ENCODE measurements around the gene NUFIP2.
"Not testable (repeated sequence)": the region's sequence is repeated elsewhere in the genome, so short reads cannot be mapped to it uniquely, and the experiment has no call there.

NUFIP2 gene

DNA sequence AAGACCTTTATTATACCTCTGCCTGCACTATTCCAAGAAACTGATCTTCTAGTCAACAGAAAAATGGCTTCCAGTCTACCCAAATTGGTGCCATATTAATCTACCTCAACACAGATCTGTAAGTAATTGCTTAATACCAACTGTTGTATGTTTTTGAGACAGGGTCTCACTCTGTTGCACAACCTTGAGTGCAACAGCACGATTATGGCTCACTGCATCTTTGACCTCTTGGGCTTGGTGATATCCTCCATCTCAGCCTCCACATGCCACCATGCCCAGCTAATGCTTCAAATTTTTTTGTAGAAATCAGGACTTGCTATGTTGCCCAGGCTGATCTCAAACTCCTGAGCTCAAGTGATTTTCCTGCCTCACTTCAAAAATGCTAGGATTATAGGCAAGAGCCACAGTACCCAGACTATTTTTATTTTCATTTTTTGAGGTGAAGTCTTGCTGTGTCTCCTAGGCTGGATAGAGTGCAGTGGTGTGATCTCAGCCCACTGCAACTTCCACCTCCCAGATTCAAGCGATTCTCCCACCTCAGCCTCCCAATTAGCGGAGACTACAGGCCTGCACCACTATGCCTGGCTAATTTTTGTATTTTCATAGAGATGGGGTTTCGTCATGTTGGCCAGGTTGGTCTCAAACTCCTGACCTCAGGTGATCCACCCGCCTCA lies 14.4 kb downstream of the NUFIP2 start:
- no peak for DNase-seq

DNA sequence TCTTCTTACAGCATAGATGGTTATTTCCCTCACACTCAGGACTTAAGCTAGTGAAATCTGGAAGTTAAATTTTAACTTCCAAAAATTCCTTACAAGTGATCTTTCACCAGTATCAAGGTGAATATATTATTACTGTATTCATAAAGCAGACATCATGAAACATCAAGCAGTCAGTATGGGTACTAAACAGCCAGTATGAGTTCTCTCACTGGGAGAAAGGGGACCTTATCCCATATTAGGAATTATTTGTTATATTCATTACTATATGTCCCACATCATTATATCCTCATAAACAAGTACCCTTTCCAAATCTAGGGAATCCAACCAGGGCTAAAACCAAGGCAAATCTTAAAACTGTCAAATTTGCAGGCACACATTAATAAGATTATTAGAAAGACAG lies 15.3 kb downstream of the NUFIP2 start:
- no peak for DNase-seq

GRCh38 chr17:29273924-29274323 lies 20.0 kb downstream of the NUFIP2 start:
- DNase-seq = no peak

- DNase-seq = not testable (repeated sequence)
Observed at GRCh38 chr17:29271980-29272379, 22.0 kb downstream of the NUFIP2 start.

DNA sequence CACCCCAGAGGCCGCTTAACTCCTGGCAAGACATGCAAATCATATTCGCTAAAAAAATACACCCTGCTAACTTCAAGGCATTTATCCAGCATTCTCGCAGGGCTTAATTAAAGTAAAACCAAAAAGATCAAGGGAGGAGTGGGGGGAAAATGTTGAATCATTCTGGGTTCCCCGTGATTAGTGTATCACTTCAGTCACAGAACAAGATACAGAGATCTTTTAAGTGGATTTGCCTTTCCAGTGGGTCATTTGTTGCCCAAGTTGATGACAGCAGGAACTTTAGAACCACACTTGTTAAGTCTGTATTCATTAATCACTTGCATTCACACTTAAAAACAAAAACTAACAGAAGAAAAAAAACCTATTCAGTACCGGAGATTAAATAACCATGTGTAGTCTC lies 30.0 kb downstream of the NUFIP2 start:
- no peak for DNase-seq

DNA sequence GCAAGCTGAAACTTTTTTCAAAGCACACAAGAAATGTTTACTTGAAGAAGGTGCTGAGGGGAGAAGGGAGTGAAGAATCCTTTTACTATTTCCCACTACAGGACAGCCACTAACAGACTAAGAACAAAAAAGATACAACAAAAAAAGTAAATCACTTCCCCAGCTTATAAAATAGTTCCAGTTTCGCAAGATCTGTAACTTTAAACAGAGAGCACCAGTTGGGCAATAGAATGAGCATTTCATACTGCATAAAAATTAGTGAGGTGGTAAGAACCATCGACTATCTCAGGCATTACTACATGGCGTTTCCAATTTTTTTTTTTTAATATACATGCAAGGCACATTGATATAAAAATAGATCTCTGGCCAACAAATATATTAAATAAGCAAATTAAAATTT lies 36.2 kb downstream of the NUFIP2 start:
- DNase-seq = no peak

- peak; percentile 25 for DNase-seq
Observed at GRCh38 chr17:29256735-29257466, 37.0 kb downstream of the NUFIP2 start.

DNA sequence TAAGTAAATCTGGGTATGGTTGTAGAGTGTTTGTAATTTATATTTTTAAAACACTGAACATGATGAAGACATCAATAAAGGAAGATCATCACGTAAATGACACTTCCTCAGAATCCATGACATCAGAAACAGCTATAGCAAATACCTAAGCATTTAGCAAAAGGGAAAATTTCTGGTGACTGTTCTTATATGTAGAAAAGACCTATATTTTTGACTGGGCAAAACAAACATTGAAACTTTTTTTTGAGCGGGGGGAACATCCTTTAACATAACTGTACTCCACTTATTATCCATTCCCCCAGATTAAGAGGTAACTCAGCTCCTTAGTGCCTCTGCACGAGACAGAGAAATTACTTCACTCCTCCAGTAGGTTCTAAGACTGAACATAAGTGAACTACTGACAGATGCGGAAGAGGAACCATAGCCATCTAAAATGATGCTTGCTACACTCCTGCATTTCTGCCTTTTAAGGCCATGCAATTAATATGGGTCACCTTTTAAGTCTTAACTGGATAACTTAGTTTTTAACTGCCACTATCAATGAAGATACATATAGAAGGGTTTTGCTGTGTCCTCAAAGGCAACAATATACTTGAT lies 37.9 kb downstream of the NUFIP2 start:
- no peak for DNase-seq

DNA sequence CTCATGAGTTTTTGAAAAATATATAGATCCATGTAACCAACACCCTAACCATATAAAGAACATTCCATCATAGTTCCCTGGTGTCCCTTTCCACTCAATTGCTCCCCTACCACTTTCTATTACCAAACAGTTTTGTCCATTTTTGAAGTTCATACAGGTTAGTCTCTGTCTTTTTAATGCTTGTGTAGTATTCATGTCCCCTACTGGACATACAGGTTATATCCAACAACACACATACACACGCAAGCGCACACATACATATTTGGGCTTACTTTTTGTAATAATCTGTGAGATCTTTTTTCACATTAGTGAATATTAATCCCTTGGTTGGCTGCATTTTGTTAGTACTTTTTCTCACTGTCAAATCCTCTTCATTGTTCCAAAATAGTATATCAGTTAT lies 40.9 kb downstream of the NUFIP2 start:
- DNase-seq = no peak

DNA sequence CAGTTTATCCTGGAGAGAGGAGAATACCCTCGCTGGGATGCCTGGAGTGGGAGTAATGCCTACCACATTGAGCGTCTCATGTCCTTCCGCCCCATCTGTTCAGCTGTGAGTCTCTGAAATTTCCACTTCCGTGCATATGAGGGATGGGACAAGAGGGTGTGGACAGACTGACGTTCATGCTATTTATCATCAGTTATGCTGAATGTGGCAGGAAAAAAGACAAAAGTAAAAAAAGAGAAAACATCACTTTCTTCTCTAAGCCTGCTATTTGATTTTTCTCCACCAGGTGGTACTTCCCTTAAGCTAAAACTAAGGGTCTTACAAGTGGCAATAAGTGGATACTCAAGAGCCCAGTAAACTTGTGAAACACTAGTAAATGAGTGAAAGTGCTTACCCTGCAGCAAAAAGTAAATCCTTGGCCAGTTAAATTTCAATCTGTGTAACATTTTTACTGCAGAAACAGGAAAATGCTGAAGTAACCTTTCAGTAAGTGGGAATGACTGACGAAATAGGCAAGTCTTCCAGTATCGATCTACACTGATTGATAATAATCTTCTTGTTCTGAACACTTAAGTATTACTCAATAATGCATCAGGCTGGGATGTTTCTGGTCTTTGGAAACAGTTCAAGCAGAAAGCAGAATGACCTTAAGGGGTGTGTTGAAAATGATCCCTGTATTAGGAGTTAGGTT lies 41.7 kb downstream of the NUFIP2 start:
- peak; percentile 16 for DNase-seq

DNA sequence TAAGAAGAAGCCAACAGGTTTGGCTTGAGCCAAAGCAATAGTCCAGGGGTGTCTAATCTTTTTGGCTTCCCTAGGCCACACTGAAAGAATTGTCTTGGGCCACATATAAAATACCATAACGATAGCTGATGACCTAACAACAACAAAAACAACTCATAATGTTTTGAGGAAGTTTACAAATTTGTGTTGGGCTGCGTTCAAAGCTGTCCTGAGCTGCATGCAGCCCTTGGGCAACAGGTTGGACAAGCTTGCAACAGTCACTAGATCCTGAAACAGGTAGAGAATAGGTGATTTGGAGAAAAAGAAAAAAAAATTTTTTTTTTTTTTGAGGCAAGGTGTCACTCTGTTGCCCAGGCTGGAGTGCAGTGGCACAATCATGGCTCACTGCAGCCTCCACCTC lies 42.8 kb downstream of the NUFIP2 start:
- DNase-seq = no peak

DNA sequence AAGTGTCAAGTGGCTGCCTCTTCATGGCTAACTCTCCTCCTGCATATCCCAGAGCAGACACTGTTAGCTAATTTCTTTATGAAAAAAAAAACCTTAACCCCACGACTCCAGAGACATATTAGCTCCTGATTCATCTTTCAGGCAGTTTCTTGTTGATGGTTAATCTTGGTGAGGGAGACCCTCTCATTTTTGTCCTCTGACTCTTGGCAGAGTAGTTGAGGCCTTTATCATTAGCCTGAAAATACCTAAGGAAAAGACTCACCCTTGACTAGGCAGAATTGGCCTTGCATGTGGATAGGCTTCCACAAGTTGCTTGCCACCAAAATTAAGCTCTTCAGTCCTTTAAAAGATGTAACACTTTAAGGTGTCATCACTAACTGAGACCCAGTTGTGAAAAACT lies 43.3 kb downstream of the NUFIP2 start:
- DNase-seq = no peak

DNA sequence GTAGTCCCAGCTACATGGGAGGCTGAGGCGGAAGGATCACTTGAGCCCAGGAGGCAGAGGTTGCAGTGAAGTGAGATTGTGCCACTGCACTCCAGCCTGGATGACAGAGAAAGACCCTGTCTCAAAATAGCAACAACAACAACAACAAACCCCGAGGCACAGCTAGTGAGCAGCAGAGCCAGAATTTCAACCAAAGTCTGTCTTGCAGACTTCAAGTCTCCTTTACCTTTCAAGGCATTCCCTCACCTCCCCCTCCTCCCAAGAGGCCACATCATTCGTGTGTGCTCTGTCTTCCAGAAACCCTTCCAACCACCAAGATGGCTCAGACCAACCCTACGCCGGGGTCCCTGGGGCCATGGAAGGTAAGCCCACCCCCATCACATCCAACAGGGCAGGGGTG lies 45.1 kb downstream of the NUFIP2 start:
- DNase-seq = no peak

- no peak for DNase-seq
Observed at GRCh38 chr17:29247219-29247618, 46.7 kb downstream of the NUFIP2 start.

- DNase-seq = no peak
Observed at GRCh38 chr17:29246628-29247027, 47.3 kb downstream of the NUFIP2 start, which contains the start of gene CRYBA1. Gene CRYBA1 (plus strand): TSS chr17:29246859. CDS start chr17:29246864, 5 bp downstream.

GRCh38 chr17:29245401-29245800 lies 48.5 kb downstream of the NUFIP2 start:
- DNase-seq = no peak

DNA sequence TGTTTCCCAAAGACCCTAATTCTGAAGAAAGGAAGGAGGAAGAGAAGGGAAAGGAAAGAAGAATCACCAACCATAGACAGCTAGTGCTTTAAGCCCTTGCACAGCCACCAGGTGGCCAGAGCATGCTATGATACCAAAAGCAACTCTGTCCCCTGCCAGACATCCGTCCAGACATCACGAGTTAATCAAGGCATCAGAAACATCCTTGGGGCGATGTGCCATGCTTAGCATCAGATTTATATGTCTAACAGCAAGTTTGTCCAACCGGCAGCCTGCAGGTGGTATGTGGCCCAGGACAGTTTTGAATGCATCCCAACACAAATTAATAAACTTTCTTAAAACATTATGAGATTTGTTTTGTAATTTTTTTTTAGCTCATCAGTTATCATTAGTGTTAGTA lies 50.2 kb downstream of the NUFIP2 start:
- DNase-seq = no peak

GRCh38 chr17:29242790-29243189 lies 51.2 kb downstream of the NUFIP2 start:
- no peak for DNase-seq

DNA sequence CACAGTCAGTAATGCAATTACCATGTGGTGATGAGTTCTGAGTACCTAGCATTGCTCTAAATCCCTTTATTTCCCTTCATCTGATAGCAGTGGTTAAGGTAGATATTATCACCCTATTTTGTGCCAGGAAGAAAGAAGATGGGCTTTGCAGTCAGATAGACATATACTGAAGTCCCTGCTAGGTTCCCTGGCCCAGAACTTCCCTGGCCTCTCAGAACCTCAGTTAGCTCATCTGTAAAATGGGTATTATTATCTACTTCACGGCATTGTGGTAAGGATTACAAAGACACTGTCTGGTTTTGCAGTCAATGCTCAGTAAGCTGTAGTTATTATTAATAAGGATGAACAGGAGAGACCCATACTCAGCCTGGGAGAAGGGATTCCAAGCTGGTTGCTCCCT lies 51.9 kb downstream of the NUFIP2 start:
- DNase-seq = no peak

- peak; percentile 81 for DNase-seq
Observed at GRCh38 chr17:29240968-29241963, 52.7 kb downstream of the NUFIP2 start.

DNA sequence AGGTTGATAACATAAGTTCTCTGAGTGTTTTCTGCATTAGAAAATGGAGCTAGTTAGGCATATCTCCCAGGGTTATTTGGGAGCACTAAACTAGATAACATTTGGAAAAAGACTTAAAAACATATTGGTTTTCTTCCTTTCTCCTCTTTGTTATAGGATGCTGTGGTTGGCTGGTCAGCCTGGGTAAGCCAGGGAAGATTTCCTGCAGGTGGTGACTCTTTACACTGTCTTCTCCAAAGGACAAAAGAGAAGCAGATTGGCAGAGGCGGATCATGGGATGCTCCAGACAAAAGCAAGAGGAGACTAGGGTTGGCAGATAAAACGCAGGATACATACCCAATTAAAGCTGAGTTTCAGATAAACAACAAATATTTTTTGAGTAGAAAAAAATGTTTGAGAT lies 53.5 kb downstream of the NUFIP2 start:
- no peak for DNase-seq

DNA sequence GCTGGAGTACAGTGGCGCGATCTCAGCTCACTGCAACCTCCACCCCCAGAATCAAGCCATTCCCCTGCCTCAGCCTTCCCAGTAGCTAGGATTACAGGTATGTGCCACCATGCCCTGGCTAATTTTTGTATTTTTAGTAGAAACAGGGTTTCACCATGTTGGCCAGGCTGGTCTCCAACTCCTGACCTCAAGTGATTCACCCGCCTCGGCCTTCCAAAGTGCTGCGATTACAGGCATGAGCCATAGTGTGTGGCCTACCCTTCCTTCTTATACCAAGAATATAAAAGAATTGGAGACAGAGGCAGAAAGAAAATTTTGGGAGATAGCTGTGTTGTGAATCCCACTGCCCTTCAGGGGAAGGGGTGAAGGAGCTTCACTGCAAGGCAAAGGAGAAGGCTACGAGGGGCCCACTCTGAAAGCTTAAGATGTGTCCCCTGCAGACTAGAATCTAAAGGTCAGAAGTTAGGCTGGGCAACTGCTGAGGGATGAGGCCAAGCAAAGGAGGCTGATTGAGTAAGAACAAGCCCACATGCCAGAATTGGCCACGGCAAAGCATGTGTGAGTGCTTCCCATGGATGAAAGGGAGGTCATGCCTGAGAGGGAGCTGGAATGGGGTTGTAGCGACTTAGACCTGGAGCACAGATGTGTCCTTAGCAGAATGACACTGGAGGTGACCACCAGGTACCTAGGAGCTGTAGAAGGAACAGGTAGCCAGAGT lies 55.7 kb downstream of the NUFIP2 start:
- DNase-seq = no peak

Data from activated CD4-positive, alpha-beta T cell treated with anti-CD3 and anti-CD28 coated beads, Interleukin-2, amount 50 U/mL, for 16 hours (primary cell).